GM12878 (cell line): ENCODE results near the gene MS4A12. TPM values are rescaled to one million over a fixed set of nuclear protein-coding genes. Genes with fewer than 3 reads are reported as not detected.
A peak's percentile ranks its signal among the peaks of the same experiment; 100 is the strongest.

Experiments
- CREM ChIP-seq: IDR thresholded peaks from 2 replicates; pipeline ENCODE4 v1.6.1; 2014; ENCODE audit warnings: antibody characterized with exemption, low read depth
- EED ChIP-seq: sonication (generic); IDR thresholded peaks from 2 replicates; pipeline ENCODE4 v1.6.1; 2016; ENCODE audit warnings: antibody characterized with exemption, low read depth
- ETV6 ChIP-seq, 2 experiments: fragments of 450-650 bp in 1 of 2; IDR thresholded peaks in 1 of 2; conservative IDR thresholded peaks in 1 of 2; 2 replicates each; pipeline ENCODE4 v1.6.1; 2014; ENCODE audit warnings: antibody characterized with exemption in 1 of 2, borderline replicate concordance in 1 of 2, low read depth in 1 of 2, mild to moderate bottlenecking in 1 of 2, moderate library complexity in 1 of 2
- FOXK2 ChIP-seq: fragments of 450-650 bp; IDR thresholded peaks from 2 replicates; pipeline ENCODE4 v1.6.1; 2017; ENCODE audit warnings: mild to moderate bottlenecking, moderate library complexity
- JUNB ChIP-seq: IDR thresholded peaks from 2 replicates; pipeline ENCODE4 v1.6.1; 2016; ENCODE audit warnings: antibody characterized with exemption, mild to moderate bottlenecking
- LARP7 ChIP-seq: fragments of 450-650 bp; IDR thresholded peaks from 2 replicates; pipeline ENCODE4 v1.6.1; 2017; ENCODE audit warnings: mild to moderate bottlenecking
- MEF2B ChIP-seq: fragments of 450-650 bp; IDR thresholded peaks from 2 replicates; pipeline ENCODE4 v1.6.1; 2018; ENCODE audit warnings: mild to moderate bottlenecking, moderate library complexity; ENCODE audit not compliant: partially characterized antibody, poor library complexity, severe bottlenecking
- NR2F1 ChIP-seq: fragments of 450-650 bp; conservative IDR thresholded peaks from 2 replicates; pipeline ENCODE4 v1.6.1; 2017; ENCODE audit warnings: mild to moderate bottlenecking
- POLR2AphosphoS2 ChIP-seq: IDR thresholded peaks from 2 replicates; pipeline ENCODE4 v1.6.1; 2011; ENCODE audit warnings: low read depth, mild to moderate bottlenecking, low read length, improper control_type of control experiment, moderate library complexity
- SPI1 ChIP-seq: IDR thresholded peaks from 2 replicates; pipeline ENCODE4 v1.6.1; 2011; ENCODE audit warnings: low read depth, mild to moderate bottlenecking, low read length, moderate library complexity, borderline replicate concordance; ENCODE audit not compliant: insufficient read depth
- STAT1 ChIP-seq: fragments of 450-650 bp; conservative IDR thresholded peaks from 2 replicates; pipeline ENCODE4 v1.6.1; 2014; ENCODE audit warnings: antibody characterized with exemption, mild to moderate bottlenecking
- TAF1 ChIP-seq: IDR thresholded peaks from 2 replicates; pipeline ENCODE4 v1.6.1; 2011; ENCODE audit warnings: mild to moderate bottlenecking, low read depth, low read length, borderline replicate concordance
- TARDBP ChIP-seq: IDR thresholded peaks from 2 replicates; pipeline ENCODE4 v1.6.1; 2016; ENCODE audit warnings: borderline replicate concordance
- TCF12 ChIP-seq: IDR thresholded peaks from 2 replicates; pipeline ENCODE4 v1.6.1; 2011; ENCODE audit warnings: low read depth, mild to moderate bottlenecking, low read length
- TCF3 ChIP-seq: IDR thresholded peaks from 2 replicates; pipeline ENCODE4 v1.6.1; 2012; ENCODE audit warnings: low read depth, mild to moderate bottlenecking, low read length, borderline replicate concordance; ENCODE audit not compliant: insufficient read depth
- TCF7 ChIP-seq: IDR thresholded peaks from 2 replicates; pipeline ENCODE4 v1.6.1; 2014; ENCODE audit warnings: antibody characterized with exemption, borderline replicate concordance
- polyA plus RNA-seq, 11 experiments: library from polyadenylated mRNA; depleted of rRNA in 4 of 11; unstranded in 6 of 11; stranded (reverse) in 5 of 11; fragments of >200 nt; fragmentation: Nextera tagmentation in 4 of 11; fragmentation: Illumina TruSeq in 1 of 11; extraction: Ambion mirVana in 4 of 11; extraction: Trizol in 1 of 11; gene quantifications; 1 replicate in 1 of 11; 2 replicates in 10 of 11; pipeline versions ENCODE4 v1.2.1 to v1.2.3, GENCODE V29; 2011 to 2016; ENCODE audit warnings: inconsistent platforms in 2 of 11, missing spikeins in 2 of 11, low read depth in 1 of 11
- total RNA-seq, 4 experiments: library from RNA; depleted of rRNA in 3 of 4; stranded (reverse); fragments of >200 nt in 3 of 4; fragmentation: Illumina TruSeq in 1 of 4; extraction: Trizol in 1 of 4; gene quantifications; 2 replicates each; pipeline versions ENCODE4 v1.2.1 to v1.2.3, GENCODE V29; 2013 to 2021
- TF ChIP-seq, protein P1 (sequence below): fragments of 450-650 bp; formaldehyde crosslinking; IDR thresholded peaks from 2 replicates; pipeline ENCODE4 v1.4.0; 2020; ENCODE audit warnings: mild to moderate bottlenecking, moderate library complexity
- TF ChIP-seq, protein P2 (sequence below): IDR thresholded peaks from 2 replicates; pipeline ENCODE4 v1.6.1; 2011; ENCODE audit warnings: mild to moderate bottlenecking, low read depth, low read length, moderate library complexity; ENCODE audit not compliant: insufficient replicate concordance
- TF ChIP-seq, protein P3 (sequence below): fragments of 450-650 bp; formaldehyde crosslinking; IDR thresholded peaks from 2 replicates; pipeline ENCODE4 v1.4.0; 2022; ENCODE audit warnings: mild to moderate bottlenecking, moderate library complexity
- TF ChIP-seq, protein P4 (sequence below): IDR thresholded peaks from 2 replicates; pipeline ENCODE4 v1.6.1; 2012; ENCODE audit warnings: low read length, inconsistent platforms

MS4A12 gene
- total and polyA plus RNA-seq, 10 of the 15 experiments (the other 5 are each of a cell fraction or from before 2014, with no cell fraction given): 0.05 TPM; not detected in 9

DNA sequence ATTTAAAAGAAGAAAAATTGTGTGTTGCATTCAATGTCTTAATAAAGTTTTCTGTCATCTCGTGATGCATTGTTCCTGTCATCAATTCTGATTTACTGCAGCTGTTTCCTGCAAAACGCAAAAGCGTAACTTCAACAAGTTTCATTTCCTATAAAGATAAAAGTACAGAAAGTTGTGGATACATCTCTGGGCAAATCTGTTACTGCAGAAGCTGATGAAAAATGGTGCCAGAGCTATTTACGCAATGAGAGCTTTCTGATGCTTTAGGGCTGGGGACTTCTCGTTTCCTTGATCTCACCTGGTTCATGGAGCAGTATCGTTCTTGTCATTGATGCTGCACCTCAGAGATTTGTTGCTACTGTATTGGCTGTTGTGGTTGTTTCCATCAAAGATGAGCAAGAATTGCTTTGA lies 15.5 kb upstream of the MS4A12 start (continued):
- TF ChIP-seq, protein P1, sequence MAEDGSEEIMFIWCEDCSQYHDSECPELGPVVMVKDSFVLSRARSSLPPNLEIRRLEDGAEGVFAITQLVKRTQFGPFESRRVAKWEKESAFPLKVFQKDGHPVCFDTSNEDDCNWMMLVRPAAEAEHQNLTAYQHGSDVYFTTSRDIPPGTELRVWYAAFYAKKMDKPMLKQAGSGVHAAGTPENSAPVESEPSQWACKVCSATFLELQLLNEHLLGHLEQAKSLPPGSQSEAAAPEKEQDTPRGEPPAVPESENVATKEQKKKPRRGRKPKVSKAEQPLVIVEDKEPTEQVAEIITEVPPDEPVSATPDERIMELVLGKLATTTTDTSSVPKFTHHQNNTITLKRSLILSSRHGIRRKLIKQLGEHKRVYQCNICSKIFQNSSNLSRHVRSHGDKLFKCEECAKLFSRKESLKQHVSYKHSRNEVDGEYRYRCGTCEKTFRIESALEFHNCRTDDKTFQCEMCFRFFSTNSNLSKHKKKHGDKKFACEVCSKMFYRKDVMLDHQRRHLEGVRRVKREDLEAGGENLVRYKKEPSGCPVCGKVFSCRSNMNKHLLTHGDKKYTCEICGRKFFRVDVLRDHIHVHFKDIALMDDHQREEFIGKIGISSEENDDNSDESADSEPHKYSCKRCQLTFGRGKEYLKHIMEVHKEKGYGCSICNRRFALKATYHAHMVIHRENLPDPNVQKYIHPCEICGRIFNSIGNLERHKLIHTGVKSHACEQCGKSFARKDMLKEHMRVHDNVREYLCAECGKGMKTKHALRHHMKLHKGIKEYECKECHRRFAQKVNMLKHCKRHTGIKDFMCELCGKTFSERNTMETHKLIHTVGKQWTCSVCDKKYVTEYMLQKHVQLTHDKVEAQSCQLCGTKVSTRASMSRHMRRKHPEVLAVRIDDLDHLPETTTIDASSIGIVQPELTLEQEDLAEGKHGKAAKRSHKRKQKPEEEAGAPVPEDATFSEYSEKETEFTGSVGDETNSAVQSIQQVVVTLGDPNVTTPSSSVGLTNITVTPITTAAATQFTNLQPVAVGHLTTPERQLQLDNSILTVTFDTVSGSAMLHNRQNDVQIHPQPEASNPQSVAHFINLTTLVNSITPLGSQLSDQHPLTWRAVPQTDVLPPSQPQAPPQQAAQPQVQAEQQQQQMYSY (CRISPR knock-in tag): no peak
- TF ChIP-seq TAF1: no peak
- TF ChIP-seq, protein P2, sequence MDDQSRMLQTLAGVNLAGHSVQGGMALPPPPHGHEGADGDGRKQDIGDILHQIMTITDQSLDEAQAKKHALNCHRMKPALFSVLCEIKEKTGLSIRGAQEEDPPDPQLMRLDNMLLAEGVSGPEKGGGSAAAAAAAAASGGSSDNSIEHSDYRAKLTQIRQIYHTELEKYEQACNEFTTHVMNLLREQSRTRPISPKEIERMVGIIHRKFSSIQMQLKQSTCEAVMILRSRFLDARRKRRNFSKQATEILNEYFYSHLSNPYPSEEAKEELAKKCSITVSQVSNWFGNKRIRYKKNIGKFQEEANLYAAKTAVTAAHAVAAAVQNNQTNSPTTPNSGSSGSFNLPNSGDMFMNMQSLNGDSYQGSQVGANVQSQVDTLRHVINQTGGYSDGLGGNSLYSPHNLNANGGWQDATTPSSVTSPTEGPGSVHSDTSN: peak; percentile 87
- peak; percentile 61 for TF ChIP-seq CREM
- TF ChIP-seq, protein P3, sequence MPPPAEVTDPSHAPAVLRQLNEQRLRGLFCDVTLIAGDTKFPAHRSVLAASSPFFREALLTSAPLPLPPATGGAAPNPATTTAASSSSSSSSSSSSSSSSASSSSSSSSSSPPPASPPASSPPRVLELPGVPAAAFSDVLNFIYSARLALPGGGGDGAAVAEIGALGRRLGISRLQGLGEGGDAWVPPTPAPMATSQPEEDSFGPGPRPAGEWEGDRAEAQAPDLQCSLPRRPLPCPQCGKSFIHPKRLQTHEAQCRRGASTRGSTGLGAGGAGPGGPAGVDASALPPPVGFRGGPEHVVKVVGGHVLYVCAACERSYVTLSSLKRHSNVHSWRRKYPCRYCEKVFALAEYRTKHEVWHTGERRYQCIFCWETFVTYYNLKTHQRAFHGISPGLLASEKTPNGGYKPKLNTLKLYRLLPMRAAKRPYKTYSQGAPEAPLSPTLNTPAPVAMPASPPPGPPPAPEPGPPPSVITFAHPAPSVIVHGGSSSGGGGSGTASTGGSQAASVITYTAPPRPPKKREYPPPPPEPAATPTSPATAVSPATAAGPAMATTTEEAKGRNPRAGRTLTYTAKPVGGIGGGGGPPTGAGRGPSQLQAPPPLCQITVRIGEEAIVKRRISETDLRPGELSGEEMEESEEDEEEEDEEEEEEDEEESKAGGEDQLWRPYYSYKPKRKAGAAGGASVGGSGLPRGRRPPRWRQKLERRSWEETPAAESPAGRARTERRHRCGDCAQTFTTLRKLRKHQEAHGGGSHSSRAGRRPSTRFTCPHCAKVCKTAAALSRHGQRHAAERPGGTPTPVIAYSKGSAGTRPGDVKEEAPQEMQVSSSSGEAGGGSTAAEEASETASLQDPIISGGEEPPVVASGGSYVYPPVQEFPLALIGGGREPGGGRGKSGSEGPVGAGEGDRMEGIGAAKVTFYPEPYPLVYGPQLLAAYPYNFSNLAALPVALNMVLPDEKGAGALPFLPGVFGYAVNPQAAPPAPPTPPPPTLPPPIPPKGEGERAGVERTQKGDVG (CRISPR knock-in tag): no peak
- no peak for TF ChIP-seq NR2F1
- no peak for TF ChIP-seq STAT1
- TF ChIP-seq, protein P4, sequence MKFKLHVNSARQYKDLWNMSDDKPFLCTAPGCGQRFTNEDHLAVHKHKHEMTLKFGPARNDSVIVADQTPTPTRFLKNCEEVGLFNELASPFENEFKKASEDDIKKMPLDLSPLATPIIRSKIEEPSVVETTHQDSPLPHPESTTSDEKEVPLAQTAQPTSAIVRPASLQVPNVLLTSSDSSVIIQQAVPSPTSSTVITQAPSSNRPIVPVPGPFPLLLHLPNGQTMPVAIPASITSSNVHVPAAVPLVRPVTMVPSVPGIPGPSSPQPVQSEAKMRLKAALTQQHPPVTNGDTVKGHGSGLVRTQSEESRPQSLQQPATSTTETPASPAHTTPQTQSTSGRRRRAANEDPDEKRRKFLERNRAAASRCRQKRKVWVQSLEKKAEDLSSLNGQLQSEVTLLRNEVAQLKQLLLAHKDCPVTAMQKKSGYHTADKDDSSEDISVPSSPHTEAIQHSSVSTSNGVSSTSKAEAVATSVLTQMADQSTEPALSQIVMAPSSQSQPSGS: peak; percentile 58; the same call in 1 of the 2 replicates
- peak; percentile 92; the same call in 1 of the 2 replicates for TF ChIP-seq TCF3
- TF ChIP-seq TCF12: peak; percentile 94
- peak; percentile 53; the same call in 1 of the 2 replicates for TF ChIP-seq TARDBP
- peak in 1 of 2 experiments; percentile 98; a peak in 2 of 4 replicates for TF ChIP-seq ETV6 (conservative IDR thresholded peaks at IDR 0.05 in 1 of 2, IDR thresholded peaks at IDR 0.05 in 1 of 2; ENCODE audit: borderline replicate concordance in 1 of 2, low read depth in 1 of 2)
- TF ChIP-seq JUNB: 0 out of 2 replicates have a peak, but pooled peaks have one; percentile 51
- TF ChIP-seq POLR2AphosphoS2: no peak
- TF ChIP-seq MEF2B: no peak
- no peak for TF ChIP-seq LARP7
- TF ChIP-seq EED: peak; percentile 49; the same call in 1 of the 2 replicates
- TF ChIP-seq TCF7: peak; percentile 84
- peak; percentile 81; the same call in 1 of the 2 replicates for TF ChIP-seq SPI1
- TF ChIP-seq FOXK2: no peak
